ENCODE data around the gene FGF8.

FGF8 gene

DNA sequence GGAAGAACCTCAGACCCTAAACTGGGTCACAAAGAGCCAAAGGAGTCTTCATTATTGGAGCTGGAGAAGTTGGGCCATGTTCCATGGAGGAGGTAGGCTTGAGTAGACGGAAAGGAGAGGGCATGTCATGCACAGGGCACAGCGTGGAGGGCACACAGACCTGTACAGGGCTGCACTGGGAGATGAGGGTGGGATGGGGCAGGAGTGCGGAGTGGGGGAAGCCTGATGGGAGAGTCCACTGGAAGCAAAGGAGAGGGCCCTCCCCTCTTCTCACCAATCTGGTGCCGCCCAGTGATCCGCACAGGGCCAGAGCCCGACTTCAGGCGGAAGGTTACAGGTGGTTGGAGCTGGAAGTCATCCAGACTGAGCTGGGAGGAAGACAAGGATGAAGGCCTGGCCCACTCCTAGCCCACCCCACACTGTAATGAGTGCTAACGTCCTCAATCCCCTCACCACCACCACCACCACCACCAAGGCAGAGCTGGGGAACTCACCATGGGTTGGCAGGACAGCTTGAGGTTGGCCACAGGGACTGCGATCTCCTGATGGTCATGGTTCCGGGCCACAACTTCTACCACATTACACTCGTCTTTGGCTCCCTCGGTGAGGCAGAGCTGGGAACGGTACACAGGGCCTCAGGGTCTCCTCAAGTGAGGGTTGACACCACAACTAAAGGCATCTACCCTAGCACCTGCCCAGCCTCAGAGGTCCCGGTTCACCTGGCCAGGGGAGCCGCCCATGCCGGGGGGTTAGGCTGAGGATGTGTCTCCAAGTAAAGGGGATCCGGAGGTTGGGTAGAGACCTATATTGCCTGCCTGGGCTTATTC is 6.3 kb upstream of the FGF8 start:
- no peak for DNase-seq

DNA sequence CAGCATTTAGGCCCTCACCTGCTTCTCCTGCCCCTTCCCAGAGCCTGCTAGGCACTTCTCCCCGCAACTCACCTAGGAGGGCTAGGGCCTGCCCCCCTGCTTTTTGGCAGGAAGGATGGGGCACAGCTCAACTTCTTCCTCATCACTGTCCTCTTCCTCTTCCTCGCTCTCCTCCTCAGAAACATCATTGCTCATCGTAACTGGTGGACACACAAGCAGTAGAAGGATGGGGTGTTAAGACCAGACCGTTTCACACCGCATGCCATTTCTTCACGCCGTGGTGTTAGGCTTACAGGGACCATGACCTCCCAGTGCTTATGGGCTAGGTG is 5.7 kb upstream of the FGF8 start:
- no peak for DNase-seq

DNA sequence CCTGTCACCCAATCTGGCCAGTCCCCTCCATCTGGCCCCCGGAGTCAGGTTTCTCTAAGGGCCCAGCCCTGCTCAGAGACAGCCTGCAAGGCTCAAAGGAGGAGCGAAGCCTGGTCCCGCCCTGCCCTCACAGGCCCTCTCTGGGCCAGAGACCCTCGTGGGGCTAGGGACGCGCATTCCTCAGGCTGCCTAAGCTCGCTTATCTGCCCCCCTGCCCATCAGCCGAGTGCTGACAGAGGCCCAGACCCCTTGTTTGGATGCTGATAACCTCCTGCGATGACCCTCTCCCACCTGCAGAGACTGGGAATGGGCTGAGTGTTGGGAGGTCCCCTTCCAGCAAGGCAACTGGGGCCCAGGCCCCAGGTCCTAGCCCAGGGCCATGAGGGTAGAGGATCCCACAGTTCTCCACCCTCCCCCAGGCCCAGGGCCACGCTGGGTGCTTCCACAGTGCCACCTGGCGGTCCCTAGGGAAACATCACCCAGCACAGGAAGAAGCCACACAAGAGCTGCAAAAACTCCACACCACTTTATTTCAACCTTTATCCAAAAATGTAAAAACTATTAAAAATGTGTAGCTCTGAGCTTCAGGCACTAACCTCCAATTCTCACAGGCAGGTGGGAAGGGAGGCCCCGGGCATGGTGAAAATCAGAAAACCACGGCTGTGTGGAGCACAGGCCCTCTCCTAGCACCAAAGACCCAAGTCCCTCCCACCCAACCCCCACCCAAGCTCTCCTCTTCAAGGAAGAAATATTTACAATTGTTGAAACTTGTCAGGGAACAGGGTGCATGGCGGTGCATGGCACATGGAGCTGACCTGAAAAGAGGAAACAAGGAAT is 5.1 kb upstream of the FGF8 start:
- peak; percentile 78 for DNase-seq

DNA sequence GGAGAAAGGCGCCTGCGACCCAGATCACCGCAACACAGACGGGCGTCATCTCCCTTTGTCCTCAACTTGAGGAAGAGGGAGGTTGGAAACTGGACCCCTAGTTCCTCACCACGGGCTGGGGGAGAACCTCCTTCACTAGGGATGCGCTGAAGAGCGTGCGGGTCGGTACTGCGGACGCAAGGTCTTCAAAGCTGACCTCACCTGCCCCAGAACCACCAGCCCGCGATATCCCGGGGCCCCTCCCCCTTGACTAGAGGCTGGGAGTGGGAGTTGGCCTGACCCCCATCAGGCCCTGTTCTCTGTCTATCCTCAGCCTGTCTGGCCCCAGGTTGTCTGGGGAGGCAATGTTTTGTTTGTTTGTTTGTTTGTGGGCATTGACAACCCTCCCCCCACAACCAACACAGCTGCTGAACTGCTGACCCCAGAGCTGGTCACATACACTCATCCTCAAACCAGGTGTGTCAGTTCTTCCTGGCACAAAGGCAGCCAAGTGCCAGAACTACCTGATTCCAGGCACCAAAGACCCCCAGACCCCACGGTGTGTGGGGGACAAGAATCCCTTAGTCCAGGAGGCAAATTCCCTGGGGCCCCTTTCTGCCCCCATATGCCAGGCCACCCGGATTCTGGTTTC is 4.4 kb upstream of the FGF8 start:
- no peak for DNase-seq

DNA sequence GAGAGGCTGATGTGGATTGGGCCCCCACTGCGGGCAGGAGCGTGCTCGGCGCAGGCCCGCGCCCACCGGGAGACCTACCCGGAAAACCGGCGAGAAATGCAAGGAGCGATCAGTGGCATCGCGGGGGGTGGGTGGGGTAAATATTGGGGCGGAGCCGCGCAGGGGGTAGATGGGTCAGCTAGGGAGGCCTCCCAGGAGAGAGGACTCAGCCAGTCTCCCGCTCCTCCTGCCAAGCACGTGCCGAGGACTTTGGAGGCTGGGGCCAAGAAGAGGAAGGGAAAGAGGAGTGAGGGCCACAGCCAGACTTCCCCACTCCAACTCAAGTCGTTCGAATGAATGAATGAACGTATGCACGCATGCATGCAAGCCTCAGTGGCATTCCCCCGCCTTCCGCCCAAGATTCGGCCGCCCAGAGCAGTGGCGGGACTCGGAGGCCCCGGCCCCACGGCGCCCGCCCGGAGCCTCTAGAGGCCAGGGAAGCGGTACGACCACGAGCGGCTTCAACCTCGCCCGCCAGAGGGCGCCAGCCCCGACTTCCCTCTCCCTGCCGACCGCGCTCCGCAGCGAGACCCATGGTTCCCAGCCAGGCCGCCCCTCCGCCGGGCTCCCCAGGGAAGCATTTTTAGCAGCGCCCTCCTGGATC is 3.8 kb upstream of the FGF8 start:
- peak; percentile 82 for DNase-seq

DNA sequence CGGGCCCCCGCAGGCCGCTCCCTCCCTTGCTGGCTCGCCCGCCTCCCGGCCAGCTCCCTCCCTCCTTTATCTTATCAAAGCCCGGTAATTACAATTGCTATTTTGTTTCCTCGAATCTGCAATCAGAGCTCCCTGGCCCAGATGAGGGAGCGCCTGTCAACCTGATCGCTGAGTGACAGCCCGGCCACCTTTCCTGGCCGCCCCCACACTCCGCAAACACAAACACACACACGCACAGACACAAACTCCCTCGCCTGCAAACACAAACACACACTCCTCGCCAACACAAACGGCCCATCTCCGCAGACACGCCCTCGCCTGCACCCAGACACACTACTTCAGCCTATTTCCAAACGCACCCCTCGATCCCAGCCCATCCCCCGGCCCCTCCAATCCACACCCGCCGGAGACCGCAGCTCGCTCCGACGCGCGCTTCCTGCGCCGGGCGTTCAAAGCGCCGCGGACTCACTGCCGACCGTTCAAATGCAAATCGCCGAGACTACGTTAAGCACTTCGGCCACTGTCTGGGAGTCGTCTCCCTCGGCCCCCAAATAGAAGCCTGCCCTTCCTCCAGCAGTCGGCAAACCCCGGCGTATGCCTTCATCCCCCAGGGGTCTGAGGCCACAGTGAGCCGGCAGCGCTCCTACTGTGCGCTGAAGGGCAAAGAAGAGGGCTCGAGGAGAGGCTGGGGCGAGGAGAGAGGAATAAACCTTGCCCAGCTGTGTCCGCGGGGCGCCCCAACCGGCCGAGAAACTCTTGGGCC is 3.0 kb upstream of the FGF8 start:
- DNase-seq: peak; percentile 12

DNA sequence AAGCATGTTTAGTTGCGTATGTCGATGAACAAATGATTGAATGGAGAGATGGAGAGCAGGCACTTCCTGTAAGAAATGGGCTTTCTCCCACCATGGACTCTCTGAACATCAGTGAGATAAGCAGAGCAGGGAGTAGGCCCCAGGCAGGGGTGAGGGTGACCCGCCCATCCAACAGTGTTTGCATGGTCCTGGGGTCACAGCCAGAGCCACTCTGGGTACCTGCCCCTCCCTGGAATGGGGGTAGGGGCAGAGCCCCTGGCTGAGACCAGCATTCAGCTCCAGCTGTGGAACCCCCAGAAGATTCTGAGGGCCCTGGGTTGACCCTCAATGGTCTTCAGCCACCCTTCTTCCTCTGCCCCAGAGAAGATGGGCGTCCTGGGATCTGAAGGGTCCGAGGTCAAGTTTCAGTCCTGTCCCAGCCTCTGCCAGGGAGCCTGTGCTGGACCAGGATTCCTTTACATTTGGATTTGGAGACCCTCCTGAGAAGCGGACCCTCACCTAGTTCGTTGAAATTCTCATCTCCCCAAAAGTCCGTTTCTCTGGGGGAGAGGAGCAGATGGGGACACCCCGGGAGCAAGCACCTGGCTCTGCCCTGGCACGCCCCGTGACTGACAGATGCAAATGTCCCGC is 2.4 kb upstream of the FGF8 start:
- DNase-seq: no peak

DNA sequence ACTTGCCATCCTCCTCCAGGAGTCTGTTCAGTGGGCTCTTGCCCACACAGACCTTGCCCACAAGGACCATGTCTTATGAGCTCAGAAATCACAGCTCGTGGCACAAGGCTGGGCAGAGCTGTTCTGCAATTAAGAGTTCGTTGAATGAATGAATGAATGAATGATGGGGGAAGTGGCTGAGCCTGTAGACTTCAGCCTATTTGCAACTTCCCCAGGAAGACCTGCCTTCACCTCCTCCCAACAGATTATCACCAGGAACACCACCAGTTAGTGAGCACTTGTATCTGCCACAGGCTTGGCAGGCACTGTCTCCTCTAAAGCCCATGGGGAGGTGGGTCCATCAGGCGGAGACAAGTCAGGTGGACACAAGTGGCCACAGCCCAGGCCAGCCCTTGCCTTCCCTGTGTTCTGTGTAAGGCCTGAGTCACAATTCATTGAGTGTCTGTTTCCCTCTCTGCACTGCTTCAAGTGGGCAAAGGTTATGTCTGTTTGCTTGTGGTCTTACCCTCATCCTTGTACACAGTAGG is 1.8 kb upstream of the FGF8 start:
- DNase-seq: no peak

DNA sequence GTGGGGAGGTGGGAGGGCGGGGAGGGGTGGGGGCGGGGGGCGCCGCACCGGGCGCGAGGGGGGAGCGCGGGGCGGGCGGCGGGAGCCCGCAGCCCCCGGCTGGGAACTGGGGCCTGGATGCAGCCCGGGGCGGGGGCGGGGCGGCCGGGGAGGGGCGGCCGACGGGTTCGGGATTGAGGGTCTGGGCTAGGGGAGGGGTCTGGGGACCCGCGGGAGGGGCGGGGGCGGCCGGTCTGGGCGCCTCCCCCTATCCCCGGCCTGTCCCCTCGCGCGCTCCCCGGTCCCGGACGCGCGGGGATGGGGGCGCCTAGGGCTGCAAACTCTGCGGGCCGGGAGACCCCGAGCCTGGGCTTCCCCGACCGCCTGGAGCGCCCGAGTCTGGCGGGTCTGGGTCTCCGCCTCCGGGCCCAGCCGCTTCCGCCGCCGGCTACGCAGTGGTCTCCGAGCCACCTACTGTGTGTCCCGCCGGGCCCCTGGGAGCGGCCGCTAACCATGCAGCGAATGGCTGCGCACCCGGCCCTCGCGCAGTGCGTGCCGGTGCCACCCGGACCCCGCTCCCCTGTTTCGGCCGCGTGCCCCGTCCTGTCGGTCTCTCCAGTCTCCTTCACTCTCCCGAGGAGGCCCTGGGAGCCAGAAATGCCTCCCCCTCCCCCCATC is 375 bp upstream of the FGF8 start:
- no peak for DNase-seq

DNA sequence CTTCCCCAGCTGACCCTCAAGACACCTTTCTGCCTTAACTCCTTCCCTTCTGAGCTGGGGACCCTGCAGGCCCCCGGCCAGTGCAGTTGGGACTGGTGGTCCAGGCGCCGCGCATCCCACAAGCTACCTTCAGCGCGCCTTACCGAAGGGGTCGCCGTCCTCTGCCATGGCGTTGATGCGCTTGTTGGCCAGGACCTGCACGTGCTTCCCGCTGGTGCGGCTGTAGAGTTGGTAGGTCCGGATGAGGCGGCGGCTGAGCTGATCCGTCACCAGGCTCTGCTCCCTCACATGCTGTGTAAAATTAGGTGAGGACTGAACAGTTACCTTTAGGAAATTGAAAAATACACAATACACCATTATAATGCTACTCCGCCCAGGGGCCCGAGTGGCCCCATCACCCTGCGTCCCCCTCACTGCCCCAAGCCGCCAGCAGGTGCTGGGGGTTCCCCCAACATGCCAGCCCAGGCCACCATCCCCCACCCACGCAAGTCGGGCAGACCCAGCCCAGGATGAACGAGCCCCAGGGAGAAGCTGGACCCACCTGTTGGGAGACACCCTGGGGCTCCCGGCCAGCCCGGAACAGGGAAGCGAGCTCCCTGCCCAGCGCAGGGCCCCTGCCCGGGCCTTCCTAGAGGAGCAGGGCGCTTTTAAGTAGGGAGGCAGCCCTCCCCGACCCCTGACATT is 1.2 kb downstream of the FGF8 start:
- no peak for DNase-seq

DNA sequence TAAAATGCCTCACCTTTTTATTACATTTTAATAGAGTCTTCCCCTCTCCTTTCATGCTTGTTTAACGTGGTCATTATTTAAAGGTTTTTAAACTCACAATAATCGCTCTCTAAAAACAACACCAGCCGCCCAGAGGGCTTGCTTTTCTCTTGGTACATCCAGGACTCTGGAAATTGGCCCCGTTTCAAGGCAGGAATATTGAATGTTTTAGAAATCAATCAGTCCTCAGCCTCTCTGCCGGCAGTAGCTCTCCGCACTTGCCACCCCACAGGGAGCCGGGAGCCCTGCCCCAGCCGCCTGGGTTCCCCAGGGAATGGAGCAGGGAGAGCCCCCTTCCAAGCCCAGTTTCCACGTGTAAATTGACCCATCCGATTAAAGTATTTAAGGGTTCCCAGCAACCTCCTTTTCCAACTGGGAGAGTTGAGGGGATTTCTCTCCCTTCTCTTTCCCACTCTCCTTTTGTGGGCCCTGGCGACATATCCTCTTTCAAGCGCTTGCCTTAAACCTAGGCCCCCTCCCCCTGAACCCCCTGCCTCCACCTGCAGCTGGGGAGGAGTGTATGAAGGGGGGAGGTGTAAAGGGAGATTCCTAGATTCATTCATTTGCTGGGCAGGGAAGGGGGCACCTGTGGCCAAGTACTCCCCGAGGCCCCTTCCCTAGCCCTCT is 1.9 kb downstream of the FGF8 start:
- no peak for DNase-seq

DNA sequence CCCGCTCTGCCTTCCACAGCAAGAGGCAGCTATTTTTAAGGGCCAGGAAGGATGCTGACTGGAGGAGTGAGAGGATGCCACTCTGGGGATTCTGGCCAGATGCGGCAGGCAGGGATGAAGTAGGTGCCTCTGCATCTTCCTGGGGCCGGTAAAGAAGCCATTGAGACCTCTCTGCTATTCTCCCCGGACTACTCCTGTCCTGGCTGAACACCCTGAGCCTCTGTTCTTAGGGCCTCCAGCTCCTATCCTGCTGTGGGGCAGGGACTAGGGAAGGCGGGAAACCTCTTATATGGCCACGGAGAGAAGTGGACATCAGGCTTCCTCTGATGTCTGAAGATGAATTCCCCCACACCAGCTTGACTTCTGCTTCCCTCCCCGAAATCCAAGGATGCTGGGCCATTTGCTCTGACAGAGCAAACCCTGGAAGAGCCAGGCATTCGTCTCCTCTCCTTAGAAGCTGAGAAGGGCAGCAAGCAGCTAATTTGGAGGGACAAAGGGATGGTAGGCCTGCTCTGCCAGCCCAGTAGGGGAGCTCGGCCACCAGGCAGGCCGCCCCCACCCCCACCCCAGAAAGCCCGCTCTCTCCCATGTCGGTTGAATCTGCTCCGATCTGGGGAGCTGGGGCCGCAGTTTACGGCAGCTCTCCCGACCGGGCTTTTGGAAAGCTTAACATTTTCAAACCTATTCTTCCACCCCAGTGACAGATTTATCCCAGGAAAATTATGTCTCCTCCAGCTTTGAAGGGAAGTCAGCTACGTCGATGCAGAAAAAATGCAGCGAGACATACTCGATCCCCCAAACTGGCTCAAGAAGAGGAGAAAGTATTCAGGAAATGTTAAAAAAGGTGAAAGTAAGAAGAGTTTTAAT is 2.8 kb downstream of the FGF8 start:
- no peak for DNase-seq

DNA sequence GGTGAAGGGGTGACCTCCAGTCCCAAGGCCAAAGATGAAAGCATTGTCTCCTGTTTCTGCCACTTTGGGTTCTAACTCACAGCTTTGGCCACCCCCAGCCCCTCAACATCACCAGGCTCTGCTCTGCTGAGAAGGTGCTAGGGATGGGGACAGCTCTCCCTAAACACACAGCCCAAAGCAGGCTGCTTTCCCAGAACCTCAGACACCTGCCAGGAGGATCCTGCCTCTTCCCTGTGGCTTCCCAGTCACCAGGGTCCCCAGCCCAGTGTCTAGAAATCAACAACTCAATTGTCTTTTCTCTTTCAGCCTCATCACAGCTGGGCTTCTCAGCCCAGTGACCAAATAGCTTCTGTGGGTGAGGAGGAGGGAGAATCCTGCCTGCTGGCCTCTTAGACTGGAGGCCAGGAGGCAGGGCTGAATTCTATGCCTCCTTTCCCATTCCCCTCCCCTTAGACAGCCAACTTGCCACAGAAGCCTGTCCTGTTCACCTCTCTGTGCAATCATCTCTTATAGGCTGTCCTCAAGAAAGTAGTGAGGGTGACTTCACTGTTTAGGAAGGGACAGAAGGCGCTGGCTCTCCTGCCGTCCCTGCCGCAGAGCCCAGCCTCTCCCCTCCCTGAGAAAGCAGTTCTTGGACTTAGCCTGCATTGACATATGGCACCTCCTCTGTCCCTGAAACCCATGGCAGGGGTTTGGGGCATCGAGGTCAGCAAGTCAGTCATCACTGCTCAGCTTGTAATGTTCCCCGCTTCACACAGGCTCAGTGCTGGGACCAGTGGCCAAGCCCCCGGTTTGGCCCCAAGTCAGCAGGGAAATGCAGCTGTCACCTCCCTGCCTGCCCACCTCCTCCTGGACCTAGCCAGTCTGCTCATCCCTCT is 3.7 kb downstream of the FGF8 start:
- DNase-seq: no peak

DNA sequence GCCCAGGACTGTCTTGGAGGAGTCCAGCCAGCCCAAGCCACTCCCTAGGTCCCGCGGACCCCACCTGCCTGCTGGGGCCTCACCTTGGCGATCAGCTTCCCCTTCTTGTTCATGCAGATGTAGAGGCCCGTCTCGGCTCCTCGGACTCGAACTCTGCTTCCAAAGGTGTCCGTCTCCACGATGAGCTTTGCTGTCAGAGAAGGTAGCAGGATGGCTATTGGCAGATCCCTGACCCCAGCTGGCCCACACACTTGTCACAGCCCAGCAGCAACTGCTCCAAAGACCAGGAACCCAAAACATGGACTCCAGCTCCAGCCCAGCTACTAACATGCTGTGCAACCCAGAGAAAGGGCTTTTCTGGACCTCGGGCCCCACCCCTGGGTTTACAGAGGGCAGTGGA is 4.5 kb downstream of the FGF8 start:
- DNase-seq: no peak

DNA sequence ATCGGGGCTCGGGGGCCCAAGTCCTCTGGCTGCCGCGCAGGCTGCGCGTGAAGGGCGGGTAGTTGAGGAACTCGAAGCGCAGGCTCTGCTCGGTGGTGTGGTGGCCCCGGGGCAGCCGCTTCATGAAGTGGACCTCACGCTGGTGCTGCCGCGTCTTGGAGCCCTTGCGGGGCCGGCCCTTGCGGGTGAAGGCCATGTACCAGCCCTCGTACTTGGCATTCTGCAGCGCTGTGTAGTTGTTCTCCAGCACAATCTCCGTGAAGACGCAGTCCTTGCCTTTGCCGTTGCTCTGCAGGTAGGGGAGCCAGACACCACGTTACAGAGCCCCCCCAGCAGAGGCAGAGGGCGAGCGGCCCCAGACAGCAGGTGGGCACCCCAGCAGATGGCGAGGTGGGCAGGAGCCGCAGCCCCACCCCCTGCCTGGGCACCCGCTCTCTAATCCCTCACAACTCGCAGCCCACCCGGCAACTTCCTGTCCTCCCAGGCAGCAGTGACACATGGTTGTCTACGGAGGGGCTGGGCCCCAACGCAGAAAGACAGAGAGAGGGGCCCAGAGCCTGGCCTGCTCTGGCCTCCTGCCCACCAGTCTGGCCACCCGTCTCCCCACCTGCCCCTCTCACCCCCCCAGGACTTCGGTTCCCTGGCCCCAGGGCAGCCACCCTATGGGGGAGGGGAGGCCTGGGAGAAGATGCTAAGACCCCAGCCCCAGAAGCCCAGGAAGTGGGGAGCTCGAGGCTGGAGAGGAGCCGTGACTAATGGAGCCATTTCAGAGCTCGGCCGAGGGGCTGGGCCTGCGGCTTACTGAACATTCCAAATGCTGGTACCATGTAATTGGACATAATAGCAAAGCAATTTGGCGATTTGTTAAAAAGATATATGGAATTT is 5.3 kb downstream of the FGF8 start:
- DNase-seq: no peak

DNA sequence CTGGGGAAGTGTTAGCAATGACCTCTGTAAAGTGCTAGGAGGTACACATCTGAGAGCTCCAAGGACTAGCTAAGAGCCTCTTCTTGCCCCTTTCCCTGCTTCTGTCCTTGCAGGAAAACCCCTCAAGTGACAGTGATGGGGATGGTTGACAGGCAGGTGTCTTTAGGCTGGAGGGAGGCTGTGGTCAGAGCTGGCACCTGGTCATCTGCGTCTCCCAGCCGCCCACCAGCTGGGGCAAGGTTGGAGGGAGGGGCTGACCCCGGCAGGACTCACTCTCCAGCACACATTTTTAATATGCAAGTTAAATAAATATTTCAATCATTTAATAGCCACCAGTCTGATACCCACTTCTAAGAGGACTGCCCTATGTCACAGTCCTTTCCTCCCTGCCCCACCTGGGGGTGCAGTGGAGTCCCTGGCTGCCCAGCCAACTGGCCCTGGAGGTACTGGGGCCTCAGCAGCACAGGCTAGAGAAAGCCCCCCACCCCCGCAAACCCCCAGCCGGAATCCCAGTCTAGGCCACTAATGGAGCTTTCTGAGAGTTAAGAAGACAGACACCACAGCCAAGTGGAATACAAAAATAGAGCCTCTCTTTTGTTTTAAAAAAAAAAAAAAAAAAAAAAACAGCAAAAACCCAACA is 6.3 kb downstream of the FGF8 start:
- DNase-seq: no peak

DNA sequence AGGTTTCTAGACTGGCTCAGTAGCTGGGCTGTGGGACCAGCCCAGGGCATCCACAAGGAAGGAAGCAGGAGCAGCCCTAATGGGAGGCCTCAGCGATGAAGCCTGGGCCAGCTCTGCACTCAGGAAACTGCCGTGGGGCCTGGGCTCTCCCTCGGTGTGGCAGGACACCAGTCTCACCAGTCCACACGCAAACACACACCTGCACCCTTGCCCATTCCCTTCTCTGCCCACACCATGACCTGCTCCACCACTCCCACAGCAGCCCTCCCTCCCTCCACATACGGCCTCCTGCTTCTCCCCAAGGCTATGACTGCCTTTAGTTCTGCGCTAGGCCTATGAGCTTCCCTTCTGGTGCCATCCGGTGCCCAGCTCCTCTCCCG is 7.1 kb downstream of the FGF8 start:
- no peak for DNase-seq
